Brain microvascular endothelial cell (primary cell): Measurements from ENCODE around the gene PYGO2.
A peak's percentile ranks its signal among the peaks of the same experiment; 100 is the strongest.

Source experiments
- DNase-seq: peaks from one replicate; pipeline ENCODE4 v3.0.0-alpha.2; 2020
- H3K27ac ChIP-seq: fragments of 250-450 bp; sonication (Bioruptor Pico); 2 replicates; pipeline ENCODE4 v1.5.1; 2020; ENCODE audit warnings: mild to moderate bottlenecking, moderate library complexity
- H3K27me3 ChIP-seq: fragments of 250-450 bp; sonication (Bioruptor Pico); replicated peaks from 2 replicates; pipeline ENCODE4 v1.5.1; 2020; ENCODE audit warnings: mild to moderate bottlenecking
- H3K36me3 ChIP-seq: fragments of 250-450 bp; sonication (Bioruptor Pico); replicated peaks from 2 replicates; pipeline ENCODE4 v1.5.1; 2020; ENCODE audit warnings: mild to moderate bottlenecking
- H3K4me3 ChIP-seq: 2 replicates; pipeline ENCODE4 v1.5.1; 2011; ENCODE audit warnings: low read depth, mild to moderate bottlenecking, control low read depth, low read length, moderate library complexity
- in situ Hi-C: cut with HindIII; loops from 2 replicates; pipeline ENCODE4 v1.10.0; 2017; ENCODE audit warnings: low sequenced_read_pairs, low pct_ligation_motif_present
- TF ChIP-seq, protein P1 (sequence below): IDR thresholded peaks from 2 replicates; pipeline ENCODE4 v1.5.1; 2011; ENCODE audit warnings: low read depth, mild to moderate bottlenecking, moderate library complexity, low read length, control low read depth, inconsistent platforms; ENCODE audit errors: missing control alignments

Gene PYGO2

DNA sequence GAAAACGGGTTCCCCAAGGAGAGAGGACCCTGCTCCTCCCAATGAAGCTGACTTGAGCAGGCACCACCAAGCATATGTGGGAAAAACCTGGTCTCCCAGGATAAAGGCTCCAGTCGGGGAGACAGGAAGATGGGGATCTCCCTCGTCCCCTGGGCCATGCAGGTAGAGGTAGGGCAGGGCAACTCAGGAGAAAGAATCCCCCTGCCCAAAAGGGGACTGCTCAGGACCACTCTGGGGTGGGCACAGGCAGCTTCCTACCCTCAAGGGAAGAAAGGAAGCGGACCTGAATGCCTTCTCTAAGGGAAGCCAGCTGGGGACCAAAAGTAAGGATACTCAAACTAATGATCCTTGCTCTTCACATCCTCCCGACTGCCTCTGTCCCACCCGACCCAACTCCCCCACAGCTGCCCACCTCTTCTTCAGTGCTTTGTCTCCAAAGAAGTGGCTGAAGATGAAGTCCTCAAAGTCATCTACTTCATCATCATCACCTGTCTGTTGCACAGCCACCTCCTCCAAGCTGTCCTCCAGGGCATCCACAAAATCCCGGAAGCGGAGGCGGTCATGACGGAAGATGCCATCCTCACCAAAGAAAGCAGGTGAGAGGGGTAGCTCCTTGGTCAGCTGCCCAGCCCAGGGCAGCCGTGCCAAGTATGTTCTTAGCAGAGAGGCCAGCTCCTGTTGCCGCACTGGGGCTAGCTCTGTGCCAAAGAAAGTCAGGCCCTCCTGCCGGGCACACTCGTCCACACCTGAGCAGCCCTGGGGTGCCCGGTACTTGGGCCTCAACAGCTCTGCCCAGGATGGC is 16.2 kb downstream of the PYGO2 start:
- H3K27me3 ChIP-seq = no peaks in the 10 kb centered on the region
- no peak overlapping the region for H3K27ac ChIP-seq
- DNase-seq = no peak
- in situ Hi-C loops = no loop called here
- no peak overlapping the region for H3K4me3 ChIP-seq
- H3K36me3 ChIP-seq = peaks cover 5% of the 10 kb centered on the region
- TF ChIP-seq, protein P1, sequence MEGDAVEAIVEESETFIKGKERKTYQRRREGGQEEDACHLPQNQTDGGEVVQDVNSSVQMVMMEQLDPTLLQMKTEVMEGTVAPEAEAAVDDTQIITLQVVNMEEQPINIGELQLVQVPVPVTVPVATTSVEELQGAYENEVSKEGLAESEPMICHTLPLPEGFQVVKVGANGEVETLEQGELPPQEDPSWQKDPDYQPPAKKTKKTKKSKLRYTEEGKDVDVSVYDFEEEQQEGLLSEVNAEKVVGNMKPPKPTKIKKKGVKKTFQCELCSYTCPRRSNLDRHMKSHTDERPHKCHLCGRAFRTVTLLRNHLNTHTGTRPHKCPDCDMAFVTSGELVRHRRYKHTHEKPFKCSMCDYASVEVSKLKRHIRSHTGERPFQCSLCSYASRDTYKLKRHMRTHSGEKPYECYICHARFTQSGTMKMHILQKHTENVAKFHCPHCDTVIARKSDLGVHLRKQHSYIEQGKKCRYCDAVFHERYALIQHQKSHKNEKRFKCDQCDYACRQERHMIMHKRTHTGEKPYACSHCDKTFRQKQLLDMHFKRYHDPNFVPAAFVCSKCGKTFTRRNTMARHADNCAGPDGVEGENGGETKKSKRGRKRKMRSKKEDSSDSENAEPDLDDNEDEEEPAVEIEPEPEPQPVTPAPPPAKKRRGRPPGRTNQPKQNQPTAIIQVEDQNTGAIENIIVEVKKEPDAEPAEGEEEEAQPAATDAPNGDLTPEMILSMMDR = no peak

DNA sequence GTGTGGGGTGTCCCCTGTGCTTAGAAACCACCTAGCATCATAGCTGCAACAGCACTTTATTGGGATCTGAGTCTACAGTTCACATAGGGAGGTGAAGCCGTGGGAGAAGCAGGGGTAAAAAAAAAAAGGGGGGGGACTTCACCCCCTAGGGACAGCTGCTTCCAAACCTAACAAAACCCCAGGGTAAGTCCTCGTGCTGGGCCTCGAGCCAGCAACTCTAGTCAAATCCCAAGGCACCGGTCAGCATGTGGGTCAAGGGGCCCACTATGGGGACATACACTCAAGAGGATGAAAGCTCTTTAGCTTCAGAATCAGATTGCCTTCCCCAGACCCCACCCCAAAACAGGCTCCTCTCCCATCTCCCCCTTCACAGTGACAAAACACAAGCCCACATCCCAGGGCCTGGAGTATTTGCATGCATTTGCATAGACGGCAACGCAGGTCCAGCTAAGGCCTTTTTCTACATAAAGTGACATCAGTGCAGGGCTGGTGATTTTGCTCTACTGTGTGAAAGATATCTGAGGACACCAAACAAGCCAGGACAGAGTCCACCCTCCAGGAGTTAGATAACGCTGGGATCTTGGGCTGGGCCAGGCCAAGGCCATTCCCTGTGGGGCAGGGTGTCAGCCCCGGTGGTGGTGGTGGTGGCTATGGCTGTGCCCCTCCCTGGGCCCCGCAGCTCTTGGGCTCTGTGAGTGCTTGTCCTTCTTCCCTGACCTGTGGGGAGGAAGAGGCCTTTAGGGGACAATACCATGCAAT is 17.0 kb downstream of the PYGO2 start:
- peaks cover 5% of the 10 kb centered on the region for H3K36me3 ChIP-seq
- no peak for DNase-seq
- H3K27ac ChIP-seq = no peak overlapping the region
- no peak overlapping the region for H3K4me3 ChIP-seq
- H3K27me3 ChIP-seq = no peaks in the 10 kb centered on the region
- in situ Hi-C loops = no loop called here
- TF ChIP-seq, protein P1 = no peak

DNA sequence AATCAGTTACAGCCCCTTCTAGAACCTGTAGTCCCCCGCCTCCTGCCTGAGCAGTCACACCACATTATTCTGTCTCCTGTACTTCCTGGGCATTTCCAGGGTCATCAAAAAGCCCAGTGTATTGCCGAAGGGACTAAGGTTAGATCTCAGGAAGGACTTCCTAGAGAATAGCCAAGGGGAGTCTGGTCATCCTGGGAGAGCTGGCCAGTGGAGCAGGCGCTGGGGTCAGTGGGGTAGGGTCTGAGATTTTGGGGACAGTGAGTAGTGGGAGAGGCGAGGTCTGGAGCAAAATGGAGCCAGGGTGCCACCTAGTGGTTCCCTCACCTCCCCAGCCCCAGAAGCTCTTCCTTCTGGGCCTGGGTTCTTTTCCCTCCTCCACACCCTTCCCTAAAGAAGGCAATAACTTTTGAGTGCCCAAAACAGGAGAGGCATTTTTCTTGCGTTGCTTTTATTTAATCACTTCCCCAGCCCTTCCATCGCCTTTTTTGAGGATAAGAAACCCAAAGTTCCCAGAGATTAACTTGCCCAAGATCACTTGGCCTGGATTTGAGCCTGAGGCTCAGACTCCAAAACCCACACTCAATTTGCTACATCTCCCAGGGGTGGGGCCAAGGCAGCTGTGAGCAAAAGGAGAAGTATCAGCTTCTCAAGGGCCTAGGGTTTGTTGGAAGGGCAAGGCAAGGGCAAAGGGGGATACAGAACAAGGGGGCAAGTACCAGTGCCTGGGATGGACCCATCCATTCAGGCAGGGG is 17.8 kb downstream of the PYGO2 start:
- TF ChIP-seq, protein P1 = peak; percentile 90
- Histone ChIP-seq H3K27me3 (no peaks in the 10 kb centered on the region), H3K36me3 (peaks cover 5% of the 10 kb centered on the region), H3K4me3 (no peak overlapping the region), H3K27ac (no peak overlapping the region)
- in situ Hi-C loops = no loop called here
- no peak for DNase-seq

DNA sequence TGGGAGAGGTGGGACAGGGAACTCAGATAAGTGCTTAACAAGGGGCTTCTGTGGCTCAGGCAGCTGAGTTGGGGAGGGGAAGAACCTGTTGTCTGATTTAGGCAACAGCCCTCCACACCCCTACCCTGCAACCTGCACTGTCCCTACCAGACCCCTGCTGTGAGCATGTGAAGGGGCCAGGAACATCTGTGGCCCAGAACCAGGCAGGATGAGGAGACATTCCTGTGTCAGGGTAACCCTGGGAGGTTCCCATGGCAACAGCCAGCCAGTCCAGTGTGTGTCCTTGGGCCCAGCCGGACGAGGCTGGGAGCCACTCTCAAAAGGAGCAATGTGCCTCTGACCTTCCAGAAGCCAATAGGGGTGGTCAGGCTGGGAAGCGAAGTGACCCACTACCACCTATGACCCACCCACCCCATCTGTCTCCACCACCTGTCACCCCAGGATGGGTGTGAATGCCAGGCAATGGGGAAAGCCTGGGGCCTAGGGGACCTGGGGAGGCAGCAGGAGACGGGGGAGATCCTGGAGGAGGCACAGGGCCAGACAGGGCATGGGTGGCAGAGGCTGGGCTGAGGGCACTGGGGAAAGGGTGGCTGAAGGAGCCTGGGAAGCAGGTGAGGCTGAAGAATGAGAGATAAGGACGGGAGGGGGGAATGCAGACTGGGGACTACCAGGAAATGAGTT is 20.1 kb downstream of the PYGO2 start:
- no peak for DNase-seq

DNA sequence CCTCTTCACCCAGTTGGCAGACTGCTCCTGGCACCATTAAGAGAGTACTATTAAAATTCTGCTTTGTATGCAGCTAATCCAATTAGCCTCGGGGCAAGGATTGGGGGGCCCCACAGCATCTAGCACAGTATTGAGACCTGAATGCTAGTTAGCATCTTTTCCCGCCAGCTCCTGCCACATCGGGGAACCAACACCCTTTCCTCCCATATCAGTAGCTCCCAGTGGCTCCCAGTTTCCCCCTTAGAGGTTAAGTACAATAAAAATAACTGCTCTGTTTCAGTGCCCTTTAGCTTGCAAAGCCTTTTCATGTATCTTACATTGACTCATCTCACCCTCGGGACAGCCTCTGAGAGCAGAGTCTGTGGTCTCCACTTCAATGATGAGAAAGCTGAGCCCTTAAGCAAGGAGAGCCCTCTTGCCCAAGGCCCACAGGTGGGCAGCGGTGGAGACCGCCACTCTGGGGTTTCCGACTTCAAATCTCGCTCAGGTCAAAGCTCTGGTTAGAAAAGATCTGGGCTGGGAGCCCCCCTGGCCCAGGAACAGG is 20.9 kb downstream of the PYGO2 start:
- no peaks in the 10 kb centered on the region for H3K27me3 ChIP-seq
- DNase-seq = no peak
- no peak overlapping the region for H3K4me3 ChIP-seq
- in situ Hi-C loops = no loop called here
- no peak overlapping the region for H3K27ac ChIP-seq
- TF ChIP-seq, protein P1 = no peak
- no peaks in the 10 kb centered on the region for H3K36me3 ChIP-seq

More for the DNA sequence above, 20.1 kb downstream of the PYGO2 start:
- Histone ChIP-seq H3K27ac (no peak overlapping the region), H3K4me3 (no peak overlapping the region), H3K27me3 (no peaks in the 10 kb centered on the region), H3K36me3 (no peaks in the 10 kb centered on the region)
- TF ChIP-seq, protein P1 = no peak
- in situ Hi-C loops = no loop called here
